Natural killer cell (primary cell): ENCODE measurements around the gene SMTNL2. TPM values are rescaled to one million over a fixed set of nuclear protein-coding genes. Genes with fewer than 3 reads are reported as not detected.
A peak's percentile ranks its signal among the peaks of the same experiment; 100 is the strongest.

ENCODE experiments used
- ATAC-seq, 3 donors: fragments of 150-1000 bp in 2 of 3; fragments of 200-7000 bp in 1 of 3; cut with Tn5 transposase; 1 replicate in 1 of 3; 2 replicates in 2 of 3; pipeline ENCODE4 v1.10.0; 2021; ENCODE audit warnings: mild to moderate bottlenecking in 2 of 3, moderate library complexity in 2 of 3
- DNase-seq, 2 donors: peaks; one replicate each; pipeline versions ENCODE4 v3.0.0 to v3.0.0-alpha.2; 2013 to 2021; ENCODE audit warnings: mixed read lengths in 1 of 2
- H3K27ac ChIP-seq: one replicate; pipeline ENCODE4 v1.5.1; 2013; ENCODE audit warnings: mild to moderate bottlenecking, low read length
- H3K27me3 ChIP-seq: one replicate; pipeline ENCODE4 v1.6.1; 2013; ENCODE audit warnings: low read length; ENCODE audit not compliant: control insufficient read depth, insufficient read depth
- H3K36me3 ChIP-seq: one replicate; pipeline ENCODE4 v1.6.1; 2013; ENCODE audit warnings: low read length; ENCODE audit not compliant: control insufficient read depth, insufficient read depth
- H3K4me1 ChIP-seq: one replicate; pipeline ENCODE4 v1.6.1; 2013; ENCODE audit warnings: low read length; ENCODE audit not compliant: control insufficient read depth, insufficient read depth
- H3K4me3 ChIP-seq: one replicate; pipeline ENCODE4 v1.5.1; 2013; ENCODE audit warnings: low read length
- H3K9me3 ChIP-seq: one replicate; pipeline ENCODE4 v1.6.1; 2013; ENCODE audit warnings: low read length; ENCODE audit not compliant: control insufficient read depth, insufficient read depth
- H3K27ac Mint-ChIP-seq, 2 donors: one replicate each; pipeline ENCODE4 v1.8.0; 2022; ENCODE audit warnings: mild to moderate bottlenecking in 2 of 2, mixed read lengths in 2 of 2, moderate library complexity in 1 of 2
- H3K27me3 Mint-ChIP-seq, 2 donors: one replicate each; pipeline ENCODE4 v1.8.0; 2022; ENCODE audit warnings: low read depth in 2 of 2, mixed read lengths in 2 of 2
- H3K36me3 Mint-ChIP-seq: one replicate; pipeline ENCODE4 v1.8.0; 2022; ENCODE audit warnings: mixed read lengths
- H3K4me1 Mint-ChIP-seq, 2 donors: one replicate each; pipeline ENCODE4 v1.8.0; 2022; ENCODE audit warnings: mixed read lengths in 2 of 2
- H3K4me3 Mint-ChIP-seq: one replicate; pipeline ENCODE4 v1.8.0; 2022; ENCODE audit warnings: mild to moderate bottlenecking, moderate library complexity, mixed read lengths
- H3K9me3 Mint-ChIP-seq, 2 donors: one replicate each; pipeline ENCODE4 v1.8.0; 2022; ENCODE audit warnings: mixed read lengths in 2 of 2
- CTCF ChIP-seq: fragments of 200-600 bp; IDR thresholded peaks from one replicate; pipeline ENCODE4 v1.8.0; 2022; ENCODE audit warnings: antibody characterized with exemption
- WGBS: methylation state at CpG from one replicate; pipeline ENCODE4 v1.1.7; 2013; ENCODE audit warnings: missing lambda C conversion rate; ENCODE audit not compliant: insufficient coverage; 5-methylcytosine and 5-hydroxymethylcytosine counted together
- intact Hi-C: fragments of 100-400 bp; cut with micrococcal nuclease; formaldehyde crosslinking; loops from one replicate; pipeline ENCODE4 v1.14.2; 2022
- total RNA-seq, 4 donors: library from RNA; stranded (reverse); fragments of 120-200 nt in 1 of 4; gene quantifications; one replicate each; pipeline versions ENCODE4 v1.2.3 to v1.2.4, GENCODE V29; 2013 to 2022

SMTNL2 gene
- total RNA-seq, result not detected
- not detected for total RNA-seq (2013)

- no peaks in the 10 kb centered on the region for H3K9me3 Mint-ChIP-seq
- H3K27ac Mint-ChIP-seq, result no peak within 1 kb of the TSS
- intact Hi-C loops, result no loop called here
- peaks cover 9% of the 10 kb centered on the region for H3K27me3 ChIP-seq
- H3K9me3 ChIP-seq, result no peaks in the 10 kb centered on the region
- no peak for TF ChIP-seq CTCF
- H3K4me3 Mint-ChIP-seq, result peak within 1 kb of the TSS; percentile 65
- DNase-seq (peak in 1 of 2 donors; percentile 22), ATAC-seq (peak in 2 of 3 donors; percentile 44 to 63)
- H3K36me3 Mint-ChIP-seq, result no peaks in the 10 kb centered on the region
- H3K27ac ChIP-seq, result no peak within 1 kb of the TSS
- H3K27me3 Mint-ChIP-seq, result peaks cover 26 to 35% of the 10 kb centered on the region in 2 donors
- peaks cover 0 to 4% of the 10 kb centered on the region in 2 donors for H3K4me1 Mint-ChIP-seq
- peaks cover 5% of the 10 kb centered on the region for H3K4me1 ChIP-seq
- H3K36me3 ChIP-seq, result no peaks in the 10 kb centered on the region
- 1% methylated on average over 100 of the region's 100 CpGs for WGBS
- H3K4me3 ChIP-seq, result no peak within 1 kb of the TSS
Observed at GRCh38 chr17:4584101-4584916, at the start of gene SMTNL2. Gene SMTNL2, plus strand, starts transcription at chr17:4584529. Its CDS starts 77 bp downstream, at chr17:4584606.

- Histone ChIP-seq H3K27me3 (no peaks in the 10 kb centered on the region), H3K9me3 (no peaks in the 10 kb centered on the region), H3K27ac (no peak overlapping the region), H3K4me1 (peaks cover 8% of the 10 kb centered on the region), H3K4me3 (no peak overlapping the region), H3K36me3 (peaks cover 13% of the 10 kb centered on the region)
- DNase-seq (no peak), ATAC-seq (no peak)
- H3K9me3 Mint-ChIP-seq, result no peaks in the 10 kb centered on the region
- H3K27me3 Mint-ChIP-seq, result peaks cover 0 to 10% of the 10 kb centered on the region in 2 donors
- H3K4me3 Mint-ChIP-seq, result no peak overlapping the region
- no peaks in the 10 kb centered on the region for H3K36me3 Mint-ChIP-seq
- TF ChIP-seq CTCF, result no peak
- WGBS, result 86% methylated on average over 27 of the region's 27 CpGs
- intact Hi-C loops, result no loop called here
- peaks cover 0 to 10% of the 10 kb centered on the region in 2 donors for H3K4me1 Mint-ChIP-seq
- H3K27ac Mint-ChIP-seq, result no peak overlapping the region
Observed at GRCh38 chr17:4534928-4535666, 49.2 kb upstream of the SMTNL2 start.

GRCh38 chr17:4535667-4536258 lies 48.6 kb upstream of the SMTNL2 start:
- Histone ChIP-seq H3K4me3 (no peak overlapping the region), H3K36me3 (peaks cover 19% of the 10 kb centered on the region), H3K27ac (no peak overlapping the region), H3K27me3 (no peaks in the 10 kb centered on the region), H3K4me1 (peaks cover 8% of the 10 kb centered on the region), H3K9me3 (no peaks in the 10 kb centered on the region)
- WGBS, result 88% methylated on average over 19 of the region's 19 CpGs
- intact Hi-C loops, result no loop called here
- TF ChIP-seq CTCF, result no peak
- Mint-ChIP-seq H3K4me1 (peaks cover 0 to 10% of the 10 kb centered on the region in 2 donors), H3K27ac (no peak overlapping the region), H3K4me3 (no peak overlapping the region), H3K36me3 (no peaks in the 10 kb centered on the region), H3K27me3 (peaks cover 0 to 10% of the 10 kb centered on the region in 2 donors), H3K9me3 (no peaks in the 10 kb centered on the region)
- DNase-seq, result no peak
- no peak for ATAC-seq
